Measurements from ENCODE around the gene SPHK2.
"Not testable (repeated sequence)": the region's sequence is repeated elsewhere in the genome, so short reads cannot be mapped to it uniquely, and the experiment has no call there.

Gene SPHK2

DNA sequence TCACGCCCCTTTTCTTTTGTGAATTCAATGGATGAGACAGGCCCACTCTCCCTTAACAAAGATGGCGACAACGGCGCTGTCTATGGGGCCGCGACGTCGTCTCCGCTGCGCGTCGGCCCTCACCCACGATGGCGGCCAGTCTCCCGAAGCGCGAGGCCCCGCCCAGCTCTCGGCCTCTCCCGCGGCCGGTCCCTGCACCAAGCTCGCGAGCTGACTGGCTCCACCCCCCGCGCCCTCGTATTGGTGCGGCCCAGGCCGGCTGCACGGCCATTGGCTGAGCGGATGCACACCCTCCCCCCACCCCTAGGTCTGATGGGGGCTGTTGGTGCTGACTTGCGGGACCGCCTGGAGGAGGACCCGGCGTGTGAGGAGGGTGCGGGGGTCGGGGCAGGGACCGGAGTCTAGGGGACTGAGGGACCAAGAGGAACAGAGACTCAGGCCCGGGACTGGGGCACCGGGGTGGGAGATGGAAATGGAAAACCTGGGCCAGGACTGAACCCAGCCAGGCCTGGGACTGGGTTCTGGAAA lies 4.8 kb downstream of the SPHK2 start:
- in situ Hi-C loops (cut with MboI; ENCODE audit: low sequenced_read_pairs) = no loop called here

DNA sequence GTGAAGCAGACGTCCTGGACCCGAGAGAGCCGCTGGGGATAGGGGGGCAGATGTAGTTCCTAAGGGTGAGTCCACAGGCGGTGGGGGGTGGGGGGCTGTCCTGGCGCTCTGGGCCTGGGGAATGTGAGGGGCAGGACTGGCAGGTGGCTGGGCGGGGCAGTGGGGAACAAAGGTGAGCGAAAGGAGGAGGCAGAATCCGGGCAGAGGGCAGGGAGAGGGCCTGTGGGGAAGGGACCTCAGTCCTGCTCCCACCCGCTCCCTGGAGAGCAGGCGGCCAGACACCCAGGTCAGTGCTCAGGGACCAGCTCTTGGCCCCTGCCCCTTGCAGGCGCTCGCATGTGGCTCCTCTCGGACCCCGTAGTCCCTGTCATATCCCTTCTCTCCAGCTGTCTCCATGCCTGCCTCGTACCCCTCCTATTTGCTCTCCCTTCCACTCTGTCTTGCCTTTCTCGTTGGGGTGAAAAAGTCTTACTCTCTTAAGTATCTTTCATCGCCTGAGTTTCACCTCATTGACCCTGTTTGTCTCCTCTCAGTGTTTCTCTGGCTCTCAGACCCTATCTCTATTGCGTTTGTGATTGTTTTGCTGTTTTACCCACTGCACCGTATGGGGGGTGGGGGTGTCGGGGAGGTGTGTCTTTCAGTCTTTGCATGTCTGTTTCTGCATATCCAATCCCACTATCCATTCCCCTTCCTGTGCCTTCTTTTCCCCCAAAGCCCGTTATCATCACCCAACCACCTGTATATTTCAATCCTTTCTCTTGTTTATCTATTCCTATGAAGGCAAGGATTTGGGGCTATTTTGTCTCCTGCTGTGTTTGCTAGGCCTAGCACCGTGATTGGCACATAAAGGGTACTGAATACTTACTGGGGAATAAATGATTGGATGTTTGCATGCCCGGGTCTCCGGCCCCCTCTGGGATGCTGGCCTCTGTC lies 5.8 kb downstream of the SPHK2 start:
- in situ Hi-C loops (cut with MboI; ENCODE audit: low sequenced_read_pairs) = no loop called here

DNA sequence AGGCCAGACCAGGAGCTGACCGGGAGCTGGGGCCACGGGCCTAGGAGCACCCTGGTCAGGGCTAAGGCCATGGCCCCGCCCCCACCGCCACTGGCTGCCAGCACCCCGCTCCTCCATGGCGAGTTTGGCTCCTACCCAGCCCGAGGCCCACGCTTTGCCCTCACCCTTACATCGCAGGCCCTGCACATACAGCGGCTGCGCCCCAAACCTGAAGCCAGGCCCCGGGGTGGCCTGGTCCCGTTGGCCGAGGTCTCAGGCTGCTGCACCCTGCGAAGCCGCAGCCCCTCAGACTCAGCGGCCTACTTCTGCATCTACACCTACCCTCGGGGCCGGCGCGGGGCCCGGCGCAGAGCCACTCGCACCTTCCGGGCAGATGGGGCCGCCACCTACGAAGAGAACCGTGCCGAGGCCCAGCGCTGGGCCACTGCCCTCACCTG lies 6.6 kb downstream of the SPHK2 start:
- in situ Hi-C loops (cut with MboI; ENCODE audit: low sequenced_read_pairs) = no loop called here

DNA sequence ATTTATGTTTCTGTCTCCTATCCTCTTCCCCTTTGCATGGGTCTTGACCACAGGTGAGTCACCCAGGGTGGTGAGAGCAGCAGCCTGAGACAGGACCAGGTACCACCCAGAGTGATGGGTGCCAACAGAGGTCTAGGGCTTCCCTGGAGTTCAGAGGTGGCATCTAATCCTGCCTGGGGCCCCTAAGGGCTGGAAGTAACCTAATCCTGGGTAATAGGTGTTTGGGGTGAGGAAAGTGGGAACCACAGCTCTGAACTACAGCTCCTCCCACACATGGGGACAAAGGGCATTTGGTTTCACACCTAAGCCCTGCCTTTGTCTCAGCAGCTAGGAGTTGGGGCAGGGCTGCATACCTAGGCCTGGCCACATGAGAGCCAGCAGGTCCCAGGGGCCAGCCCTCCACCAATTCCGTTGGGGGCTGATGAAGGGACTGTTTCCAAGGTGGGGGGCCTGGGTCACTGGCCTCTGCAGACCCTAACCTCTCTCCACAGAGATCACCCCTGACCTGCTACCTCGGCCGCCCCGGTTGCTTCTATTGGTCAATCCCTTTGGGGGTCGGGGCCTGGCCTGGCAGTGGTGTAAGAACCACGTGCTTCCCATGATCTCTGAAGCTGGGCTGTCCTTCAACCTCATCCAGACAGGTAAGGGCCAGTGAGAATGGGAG lies 8.0 kb downstream of the SPHK2 start:
- in situ Hi-C loops (cut with MboI; ENCODE audit: low sequenced_read_pairs) = no loop called here

DNA sequence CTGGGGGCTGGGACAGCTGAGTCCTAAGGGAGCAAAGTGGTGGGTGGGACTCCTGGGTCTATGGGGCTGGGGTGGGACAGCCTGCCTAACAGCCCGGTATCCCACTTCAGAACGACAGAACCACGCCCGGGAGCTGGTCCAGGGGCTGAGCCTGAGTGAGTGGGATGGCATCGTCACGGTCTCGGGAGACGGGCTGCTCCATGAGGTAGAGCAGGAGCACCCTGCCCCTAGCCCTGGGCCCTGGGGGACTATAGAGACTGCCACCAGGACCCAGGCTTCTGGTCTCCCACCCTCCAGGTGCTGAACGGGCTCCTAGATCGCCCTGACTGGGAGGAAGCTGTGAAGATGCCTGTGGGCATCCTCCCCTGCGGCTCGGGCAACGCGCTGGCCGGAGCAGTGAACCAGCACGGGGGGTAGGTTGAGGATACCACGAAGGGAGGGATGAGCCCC lies 8.6 kb downstream of the SPHK2 start:
- in situ Hi-C loops (cut with MboI; ENCODE audit: low sequenced_read_pairs) = no loop called here

DNA sequence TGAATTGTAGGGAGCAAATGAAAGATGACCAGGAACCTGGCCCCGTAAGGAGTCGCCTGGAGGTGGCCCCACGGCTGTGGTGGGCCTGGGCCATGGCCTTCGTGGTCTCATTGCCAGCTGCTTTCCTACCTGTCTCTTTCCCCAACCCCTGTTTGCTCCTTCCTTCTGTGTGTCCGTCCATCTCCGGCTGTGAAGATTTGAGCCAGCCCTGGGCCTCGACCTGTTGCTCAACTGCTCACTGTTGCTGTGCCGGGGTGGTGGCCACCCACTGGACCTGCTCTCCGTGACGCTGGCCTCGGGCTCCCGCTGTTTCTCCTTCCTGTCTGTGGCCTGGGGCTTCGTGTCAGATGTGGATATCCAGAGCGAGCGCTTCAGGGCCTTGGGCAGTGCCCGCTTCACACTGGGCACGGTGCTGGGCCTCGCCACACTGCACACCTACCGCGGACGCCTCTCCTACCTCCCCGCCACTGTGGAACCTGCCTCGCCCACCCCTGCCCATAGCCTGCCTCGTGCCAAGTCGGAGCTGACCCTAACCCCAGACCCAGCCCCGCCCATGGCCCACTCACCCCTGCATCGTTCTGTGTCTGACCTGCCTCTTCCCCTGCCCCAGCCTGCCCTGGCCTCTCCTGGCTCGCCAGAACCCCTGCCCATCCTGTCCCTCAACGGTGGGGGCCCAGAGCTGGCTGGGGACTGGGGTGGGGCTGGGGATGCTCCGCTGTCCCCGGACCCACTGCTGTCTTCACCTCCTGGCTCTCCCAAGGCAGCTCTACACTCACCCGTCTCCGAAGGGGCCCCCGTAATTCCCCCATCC lies 9.4 kb downstream of the SPHK2 start:
- in situ Hi-C loops (cut with MboI; ENCODE audit: low sequenced_read_pairs) = no loop called here

DNA sequence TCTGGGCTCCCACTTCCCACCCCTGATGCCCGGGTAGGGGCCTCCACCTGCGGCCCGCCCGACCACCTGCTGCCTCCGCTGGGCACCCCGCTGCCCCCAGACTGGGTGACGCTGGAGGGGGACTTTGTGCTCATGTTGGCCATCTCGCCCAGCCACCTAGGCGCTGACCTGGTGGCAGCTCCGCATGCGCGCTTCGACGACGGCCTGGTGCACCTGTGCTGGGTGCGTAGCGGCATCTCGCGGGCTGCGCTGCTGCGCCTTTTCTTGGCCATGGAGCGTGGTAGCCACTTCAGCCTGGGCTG lies 9.9 kb downstream of the SPHK2 start:
- in situ Hi-C loops (cut with MboI; ENCODE audit: low sequenced_read_pairs) = no loop called here

DNA sequence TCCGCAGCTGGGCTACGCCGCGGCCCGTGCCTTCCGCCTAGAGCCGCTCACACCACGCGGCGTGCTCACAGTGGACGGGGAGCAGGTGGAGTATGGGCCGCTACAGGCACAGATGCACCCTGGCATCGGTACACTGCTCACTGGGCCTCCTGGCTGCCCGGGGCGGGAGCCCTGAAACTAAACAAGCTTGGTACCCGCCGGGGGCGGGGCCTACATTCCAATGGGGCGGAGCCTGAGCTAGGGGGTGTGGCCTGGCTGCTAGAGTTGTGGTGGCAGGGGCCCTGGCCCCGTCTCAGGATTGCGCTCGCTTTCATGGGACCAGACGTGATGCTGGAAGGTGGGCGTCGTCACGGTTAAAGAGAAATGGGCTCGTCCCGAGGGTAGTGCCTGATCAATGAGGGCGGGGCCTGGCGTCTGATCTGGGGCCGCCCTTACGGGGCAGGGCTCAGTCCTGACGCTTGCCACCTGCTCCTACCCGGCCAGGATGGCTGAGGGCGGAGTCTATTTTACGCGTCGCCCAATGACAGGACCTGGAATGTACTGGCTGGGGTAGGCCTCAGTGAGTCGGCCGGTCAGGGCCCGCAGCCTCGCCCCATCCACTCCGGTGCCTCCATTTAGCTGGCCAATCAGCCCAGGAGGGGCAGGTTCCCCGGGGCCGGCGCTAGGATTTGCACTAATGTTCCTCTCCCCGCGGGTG lies 10.4 kb downstream of the SPHK2 start:
- in situ Hi-C loops (cut with MboI; ENCODE audit: low sequenced_read_pairs) = no loop called here

DNA sequence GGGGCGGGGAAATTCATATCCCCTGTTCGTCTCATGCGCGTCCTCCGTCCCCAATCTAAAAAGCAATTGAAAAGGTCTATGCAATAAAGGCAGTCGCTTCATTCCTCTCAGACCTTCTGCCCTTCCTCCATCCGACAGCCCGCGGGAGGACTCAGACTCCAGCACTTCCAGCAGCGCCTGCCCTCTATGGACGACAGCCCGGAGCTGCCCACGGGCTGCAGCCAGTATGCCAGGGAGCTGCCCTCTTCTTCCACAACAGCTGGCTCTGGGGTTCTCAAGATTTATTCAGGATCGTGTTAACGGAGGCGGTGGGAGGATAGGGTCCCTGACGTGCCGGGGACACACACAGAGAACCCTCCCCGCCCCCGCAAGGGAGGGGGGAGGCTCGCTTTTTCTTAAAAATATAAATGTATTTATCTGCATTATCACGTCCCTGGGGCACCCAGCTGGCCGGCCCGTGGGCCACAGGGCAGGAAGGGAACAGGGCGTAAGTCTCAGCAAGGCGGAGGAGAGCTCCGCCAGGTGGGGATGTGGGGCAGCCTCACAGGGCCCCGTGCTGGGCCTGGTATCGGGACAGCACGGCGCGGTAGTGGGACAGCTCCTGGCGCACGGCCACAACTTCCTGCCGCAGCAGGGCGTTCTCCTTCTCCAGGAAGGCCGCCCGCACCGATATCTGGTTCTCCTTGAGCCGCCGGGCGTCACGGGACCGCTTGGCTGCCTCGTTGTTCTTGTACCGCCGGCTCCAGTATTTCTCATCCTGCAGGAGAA lies 11.2 kb downstream of the SPHK2 start:
- in situ Hi-C loops (cut with MboI; ENCODE audit: low sequenced_read_pairs) = no loop called here

DNA sequence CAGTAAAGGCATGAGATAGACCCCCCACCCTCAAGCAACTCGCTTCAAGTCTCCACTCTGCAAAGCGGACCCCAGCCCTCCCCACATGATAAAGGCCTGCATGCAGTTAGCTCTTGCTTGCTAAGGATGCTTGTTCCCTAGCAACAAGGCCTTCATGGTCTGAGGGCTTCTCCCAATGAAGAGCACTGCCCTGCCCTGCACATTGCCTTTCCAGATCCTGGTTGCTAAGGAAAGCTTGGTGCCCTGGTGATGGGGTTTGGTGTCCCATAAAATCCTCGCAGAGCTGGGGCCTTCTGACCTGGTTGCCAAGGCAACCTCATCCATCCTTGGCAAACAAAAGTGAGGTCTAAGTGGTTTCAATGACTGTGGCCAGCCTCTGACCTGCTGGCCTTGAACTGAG lies 11.9 kb downstream of the SPHK2 start:
- in situ Hi-C loops (cut with MboI; ENCODE audit: low sequenced_read_pairs) = no loop called here

DNA sequence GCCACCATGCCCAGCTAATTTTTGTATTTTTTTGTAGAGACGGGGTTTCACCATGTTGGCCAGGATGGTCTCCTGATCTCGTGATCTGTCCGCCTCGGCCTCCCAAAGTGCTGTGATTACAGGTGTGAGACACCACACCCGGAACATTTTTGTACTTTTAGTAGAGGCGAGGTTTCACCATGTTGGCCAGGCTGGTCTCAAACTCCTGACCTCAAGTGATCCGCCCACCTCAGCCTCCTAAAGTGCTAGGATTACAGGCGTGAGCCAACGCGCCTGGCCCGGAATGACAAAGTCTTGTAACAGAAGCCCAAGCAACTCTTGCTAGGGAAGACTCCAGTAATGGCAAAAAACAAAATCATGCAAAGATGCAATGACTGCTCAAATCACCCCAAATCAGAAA lies 13.0 kb downstream of the SPHK2 start:
- in situ Hi-C loops (cut with MboI; ENCODE audit: low sequenced_read_pairs) = not testable (repeated sequence)

DNA sequence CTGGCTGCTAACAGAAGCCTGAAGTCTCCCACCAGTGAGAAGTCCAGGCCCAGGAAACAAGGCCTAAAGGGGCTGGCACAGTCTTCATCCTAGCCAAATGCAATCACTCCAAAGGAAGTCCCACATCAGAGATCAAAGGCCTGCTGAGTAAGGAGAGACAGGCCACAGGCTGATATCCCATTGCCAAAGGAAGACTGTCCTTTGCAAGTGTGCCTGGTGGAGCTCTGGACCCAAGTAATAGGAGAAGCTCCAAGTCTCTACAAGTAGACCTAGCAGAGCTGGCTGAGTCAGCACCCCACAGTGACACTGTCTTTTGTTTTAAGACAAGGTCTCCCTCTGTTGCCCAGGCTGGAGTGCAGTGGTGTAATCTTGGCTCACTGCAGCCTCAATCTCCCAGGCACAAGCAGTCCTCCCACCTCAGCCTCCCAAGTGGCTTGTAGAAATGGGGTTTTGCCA lies 13.4 kb downstream of the SPHK2 start:
- in situ Hi-C loops (cut with MboI; ENCODE audit: low sequenced_read_pairs) = no loop called here

DNA sequence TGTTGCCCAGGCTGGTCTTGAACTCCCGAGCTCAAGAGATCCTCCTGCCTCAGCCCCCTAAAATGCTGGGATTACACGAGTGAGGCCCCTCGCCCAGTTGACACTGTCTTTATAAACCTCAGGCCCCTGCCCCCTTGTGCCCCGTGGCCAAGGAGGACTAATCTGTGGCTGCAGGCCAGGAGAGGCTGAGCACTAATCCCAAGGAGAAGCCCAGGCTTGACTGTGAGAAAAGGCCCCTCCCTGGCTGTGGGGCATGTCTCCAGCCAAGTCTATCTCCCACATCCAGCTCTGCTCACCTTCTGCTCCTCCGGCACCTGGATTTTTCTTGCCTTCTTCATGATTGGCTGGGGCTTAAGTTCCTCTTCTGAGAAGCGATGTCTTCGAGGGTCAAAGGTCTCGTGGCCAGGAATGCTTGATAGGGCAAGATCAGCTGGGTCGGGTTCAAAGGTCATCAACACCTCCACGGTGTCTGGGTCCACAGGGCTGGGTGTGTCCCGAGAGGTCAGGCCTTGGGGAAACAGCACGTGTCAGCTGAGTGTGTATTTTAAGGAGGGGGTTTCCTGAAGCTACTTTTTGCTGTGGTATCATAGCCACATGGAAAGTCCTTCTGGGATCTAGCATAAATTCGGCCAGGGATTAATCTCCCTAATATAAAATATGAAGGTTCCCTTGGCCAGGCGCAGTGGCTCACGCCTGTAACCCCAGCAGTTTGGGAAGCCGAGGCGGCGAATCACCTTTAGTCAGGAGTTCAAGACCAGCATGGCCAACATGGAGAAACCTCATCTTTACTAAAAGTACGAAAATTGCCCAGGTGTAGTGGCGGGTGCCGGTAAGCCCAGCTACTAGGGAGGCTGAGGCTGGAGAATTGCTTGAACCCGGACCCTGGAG lies 14.1 kb downstream of the SPHK2 start:
- in situ Hi-C loops (cut with MboI; ENCODE audit: low sequenced_read_pairs) = no loop called here

DNA sequence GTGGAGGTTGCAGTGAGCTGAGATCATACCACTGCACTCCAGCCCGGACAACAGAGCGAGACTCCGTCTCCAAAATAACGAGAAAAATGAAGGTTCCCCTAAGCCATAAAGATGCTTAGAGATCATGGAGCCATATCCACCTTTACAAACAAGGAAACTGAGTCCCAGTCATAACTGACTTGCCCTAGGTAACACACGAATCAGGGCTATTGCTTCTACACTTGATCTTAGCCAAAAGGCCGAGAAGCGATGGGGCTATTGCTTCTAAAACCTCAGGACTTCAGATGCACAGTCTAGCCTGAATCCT lies 14.7 kb downstream of the SPHK2 start:
- in situ Hi-C loops (cut with MboI; ENCODE audit: low sequenced_read_pairs) = no loop called here

DNA sequence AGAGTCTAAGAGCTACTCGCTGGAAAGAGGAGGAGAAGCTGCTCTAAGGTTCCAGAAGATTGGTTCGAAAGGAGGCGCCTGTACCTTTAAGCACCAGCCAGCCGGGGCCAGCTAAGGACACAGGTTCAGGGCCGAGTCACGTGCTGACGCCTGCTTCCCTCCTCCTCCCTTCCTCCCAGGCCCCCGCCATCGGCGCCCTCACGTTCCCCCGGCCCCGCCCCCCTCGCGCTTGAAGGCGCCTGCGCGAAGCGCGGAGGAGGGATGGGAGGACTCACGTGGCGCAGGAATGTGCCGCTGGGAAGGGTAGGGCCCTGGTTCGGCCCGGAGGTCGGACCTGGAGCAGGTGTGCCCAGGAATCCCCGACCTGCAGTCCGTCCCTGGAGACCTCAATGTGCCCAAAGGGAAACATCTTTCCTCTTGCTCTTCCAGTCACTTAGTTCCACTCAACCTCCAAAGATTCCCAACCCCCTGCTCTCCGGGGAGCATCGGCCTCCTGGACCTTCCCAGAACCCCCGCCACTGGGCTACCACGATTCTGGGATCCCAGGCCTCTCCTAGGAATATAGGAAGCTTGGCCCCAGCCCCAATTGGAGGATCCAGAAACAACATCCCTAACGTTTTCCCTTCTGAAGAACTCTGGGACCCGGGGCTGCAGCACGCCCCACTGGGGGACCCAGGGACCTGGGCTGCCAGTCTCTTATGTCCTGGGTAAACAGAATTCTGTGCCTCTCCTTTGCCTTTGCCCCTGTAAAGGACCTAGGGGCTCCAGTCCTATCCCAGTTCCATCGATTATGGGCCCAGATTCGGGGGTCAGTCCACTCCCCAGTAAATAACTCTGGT lies 15.3 kb downstream of the SPHK2 start:
- in situ Hi-C loops (cut with MboI; ENCODE audit: low sequenced_read_pairs) = no loop called here

DNA sequence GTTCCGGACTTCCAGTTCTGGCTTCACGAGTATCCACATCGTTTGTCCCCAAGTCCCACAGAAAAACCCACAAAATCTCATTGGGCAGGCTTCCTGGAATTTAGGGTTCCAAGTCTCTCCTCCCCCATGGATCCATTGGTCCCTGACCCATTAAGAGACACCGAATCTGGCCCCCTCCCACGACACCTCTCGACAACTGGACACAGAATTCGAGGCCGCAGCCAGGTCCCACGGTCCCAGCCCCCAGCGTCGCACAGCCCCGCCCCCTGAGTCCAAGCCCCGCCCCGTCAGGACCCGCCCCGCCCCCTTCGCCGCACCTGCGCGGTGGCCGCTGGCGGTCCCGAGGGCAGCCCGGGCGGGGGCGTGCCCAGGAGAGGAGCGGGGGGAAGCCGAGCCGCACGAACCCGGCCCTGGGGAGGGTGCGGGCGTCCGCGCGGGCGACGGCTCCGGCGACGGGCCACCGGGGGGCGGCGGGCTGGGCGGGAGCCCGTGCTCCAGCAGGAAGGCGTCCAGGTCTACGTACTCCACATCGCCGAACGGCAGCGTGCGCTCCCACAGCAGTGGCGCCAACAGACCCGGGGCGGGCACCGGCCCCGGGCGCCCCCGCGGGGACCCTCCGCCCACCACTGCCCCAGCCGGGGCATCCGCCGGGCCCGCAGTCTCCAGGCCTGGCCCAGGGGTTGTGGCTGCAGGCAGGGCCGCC lies 16.1 kb downstream of the SPHK2 start:
- in situ Hi-C loops (cut with MboI; ENCODE audit: low sequenced_read_pairs) = no loop called here
